A549 (cell line): ENCODE data around the gene WASF2.

Experiments used
- ATOH8 ChIP-seq: fragments of 250-450 bp; sonication (Bioruptor Pico); IDR thresholded peaks from 2 replicates; pipeline ENCODE4 v1.5.0; 2020; ENCODE audit warnings: low read depth, mild to moderate bottlenecking, moderate library complexity
- CTCF ChIP-seq: fragments of >200 bp; sonication (Bioruptor Twin); formaldehyde crosslinking; IDR thresholded peaks from 3 replicates; pipeline ENCODE4 v1.5.1; 2016
- MAFK ChIP-seq: fragments of 450-650 bp; IDR thresholded peaks from 2 replicates; pipeline ENCODE4 v1.6.1; 2014; ENCODE audit not compliant: partially characterized antibody

- no peak for TF ChIP-seq CTCF
- no peak for TF ChIP-seq ATOH8 (CRISPR knock-in tag)
- TF ChIP-seq MAFK: no peak
These were observed 32.0 kb upstream of the WASF2 start for GRCh38 chr1:27521861-27522431.
